Testis (tissue), 5 donors: Measurements from ENCODE around the gene RIPOR3. TPM values are rescaled to one million over a fixed set of nuclear protein-coding genes. Genes with fewer than 3 reads are reported as not detected.

Experiments
- DNase-seq: peaks from one replicate; pipeline ENCODE4 v3.0.0-alpha.2; 2019
- H3K27ac ChIP-seq, 2 donors: fragments of 200-600 bp; sonication (generic); one replicate each; pipeline ENCODE4 v1.5.1; 2019
- H3K27me3 ChIP-seq: fragments of 200-600 bp; sonication (generic); one replicate; pipeline ENCODE4 v1.5.1; 2019
- H3K36me3 ChIP-seq: fragments of 200-600 bp; sonication (generic); one replicate; pipeline ENCODE4 v1.5.1; 2017; ENCODE audit warnings: low read depth; ENCODE audit errors: missing control alignments
- H3K4me1 ChIP-seq: fragments of 200-600 bp; sonication (generic); one replicate; pipeline ENCODE4 v1.5.1; 2019
- H3K4me3 ChIP-seq, 2 donors: fragments of 200-600 bp; sonication (generic); one replicate each; pipeline ENCODE4 v1.5.1; 2017 to 2019
- H3K9me3 ChIP-seq: fragments of 200-600 bp; sonication (generic); one replicate; pipeline ENCODE4 v1.5.1; 2017
- POLR2A ChIP-seq: fragments of 450-650 bp; IDR thresholded peaks from one replicate; pipeline ENCODE4 v1.6.1; 2017; ENCODE audit warnings: antibody characterized with exemption, mild to moderate bottlenecking, moderate library complexity
- WGBS, 2 donors: methylation state at CpG; one replicate each; pipeline ENCODE4 v1.1.5; 2018; 5-methylcytosine and 5-hydroxymethylcytosine counted together
- intact Hi-C: fragments of 100-400 bp; cut with DNase I; formaldehyde crosslinking; loops from one replicate; pipeline ENCODE4 v1.15.1; 2023; ENCODE audit warnings: low total_unique reads
- long read RNA-seq, 2 donors: transcript quantifications; one replicate each; lab custom pipeline, GENCODE V29; 2026
- polyA plus RNA-seq: library from polyadenylated mRNA; stranded (reverse); fragments of 350-450 nt; fragmentation: Illumina TruSeq; extraction: RNeasy Lipid Tissue Mini Kit (QIAGEN cat#74804); gene quantifications from one replicate; pipeline ENCODE4 v1.2.3, GENCODE V29; 2014; ENCODE audit warnings: low read depth, low replicate concordance; ENCODE audit not compliant: insufficient read depth
- total RNA-seq, 2 donors: library from RNA; depleted of rRNA; stranded (reverse); fragments of >200 nt; gene quantifications; one replicate each; pipeline ENCODE4 v1.2.3, GENCODE V29; 2016
- TF ChIP-seq, protein P1 (sequence below), 3 experiments: fragments of 450-650 bp in 2 of 3; fragments of 200-600 bp in 1 of 3; sonication (generic) in 1 of 3; IDR thresholded peaks; one replicate each; pipeline ENCODE4 v1.5.1; 2016 to 2019; ENCODE audit warnings: antibody characterized with exemption in 3 of 3, mild to moderate bottlenecking in 2 of 3, moderate library complexity in 1 of 3

RIPOR3 gene, protein sequence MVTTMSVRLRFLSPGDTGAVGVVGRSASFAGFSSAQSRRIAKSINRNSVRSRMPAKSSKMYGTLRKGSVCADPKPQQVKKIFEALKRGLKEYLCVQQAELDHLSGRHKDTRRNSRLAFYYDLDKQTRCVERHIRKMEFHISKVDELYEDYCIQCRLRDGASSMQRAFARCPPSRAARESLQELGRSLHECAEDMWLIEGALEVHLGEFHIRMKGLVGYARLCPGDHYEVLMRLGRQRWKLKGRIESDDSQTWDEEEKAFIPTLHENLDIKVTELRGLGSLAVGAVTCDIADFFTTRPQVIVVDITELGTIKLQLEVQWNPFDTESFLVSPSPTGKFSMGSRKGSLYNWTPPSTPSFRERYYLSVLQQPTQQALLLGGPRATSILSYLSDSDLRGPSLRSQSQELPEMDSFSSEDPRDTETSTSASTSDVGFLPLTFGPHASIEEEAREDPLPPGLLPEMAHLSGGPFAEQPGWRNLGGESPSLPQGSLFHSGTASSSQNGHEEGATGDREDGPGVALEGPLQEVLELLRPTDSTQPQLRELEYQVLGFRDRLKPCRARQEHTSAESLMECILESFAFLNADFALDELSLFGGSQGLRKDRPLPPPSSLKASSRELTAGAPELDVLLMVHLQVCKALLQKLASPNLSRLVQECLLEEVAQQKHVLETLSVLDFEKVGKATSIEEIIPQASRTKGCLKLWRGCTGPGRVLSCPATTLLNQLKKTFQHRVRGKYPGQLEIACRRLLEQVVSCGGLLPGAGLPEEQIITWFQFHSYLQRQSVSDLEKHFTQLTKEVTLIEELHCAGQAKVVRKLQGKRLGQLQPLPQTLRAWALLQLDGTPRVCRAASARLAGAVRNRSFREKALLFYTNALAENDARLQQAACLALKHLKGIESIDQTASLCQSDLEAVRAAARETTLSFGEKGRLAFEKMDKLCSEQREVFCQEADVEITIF
- total RNA-seq = 10 to 100 TPM; 22.1 to 26.9 TPM
- 11.3 TPM for polyA plus RNA-seq
- long read RNA-seq, donor 1 = 0 reads
- long read RNA-seq, donor 2 = 0 reads

DNA sequence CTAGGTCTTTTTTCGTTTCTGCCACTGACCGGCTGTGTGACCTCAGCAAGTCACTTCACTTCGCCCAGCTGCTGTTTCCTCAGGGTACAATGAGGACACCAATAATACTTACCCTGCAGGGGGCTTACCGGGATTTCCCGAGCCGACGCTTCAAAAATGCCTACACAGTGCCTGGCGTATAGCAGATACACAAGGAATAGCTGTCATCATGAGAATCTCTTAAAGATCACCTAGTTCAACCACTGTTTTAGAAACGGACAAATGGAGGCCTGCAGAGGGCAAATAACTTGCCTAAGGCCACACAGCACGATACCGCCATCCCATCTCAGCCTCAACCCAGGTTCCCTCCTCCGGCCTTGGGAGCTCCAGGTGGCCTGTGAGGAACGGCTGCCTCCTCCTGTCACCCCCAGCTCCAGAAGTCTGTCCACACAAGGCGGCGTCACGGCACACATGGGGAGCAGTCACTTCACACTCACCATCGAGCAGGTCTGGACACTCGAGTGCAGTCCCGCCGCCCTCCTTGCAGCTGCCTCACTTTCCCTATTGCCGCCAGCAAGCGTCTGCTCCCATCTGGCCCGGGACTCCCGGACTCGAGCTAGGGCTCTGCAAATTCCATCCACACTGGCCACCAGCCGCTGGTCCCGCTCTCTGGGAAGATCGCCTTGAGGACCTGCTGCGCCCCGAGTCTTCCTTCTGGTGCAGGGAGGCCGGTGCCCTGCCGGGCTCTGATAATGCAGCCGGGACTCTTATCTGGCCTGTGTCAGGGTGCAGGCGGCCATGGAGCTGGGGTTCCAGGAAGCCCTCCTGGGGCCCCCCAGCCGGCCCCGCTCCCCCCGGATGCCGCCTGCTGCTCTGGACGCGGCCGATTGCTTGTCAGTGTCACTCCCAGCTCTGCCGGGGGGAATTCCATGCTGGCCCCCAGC is at the start of gene RIPOR3:
Gene RIPOR3, minus strand, starts transcription at position 893 of the 923 bp plus-strand sequence. Its CDS starts 414 bp downstream, at position 479.
- Histone ChIP-seq H3K4me3 (peak within 1 kb of the TSS; percentile 38 to 60), H3K27ac (peak within 1 kb of the TSS; percentile 62 to 63), H3K9me3 (no peaks in the 10 kb centered on the region), H3K4me1 (peaks cover 37% of the 10 kb centered on the region), H3K36me3 (no peaks in the 10 kb centered on the region), H3K27me3 (no peaks in the 10 kb centered on the region)
- intact Hi-C loops = no loop called here
- 20 to 24% methylated on average over 16 to 32 of the region's 42 CpGs for WGBS, 2 donors
- TF ChIP-seq POLR2A = no peak
- TF ChIP-seq, protein P1, sequence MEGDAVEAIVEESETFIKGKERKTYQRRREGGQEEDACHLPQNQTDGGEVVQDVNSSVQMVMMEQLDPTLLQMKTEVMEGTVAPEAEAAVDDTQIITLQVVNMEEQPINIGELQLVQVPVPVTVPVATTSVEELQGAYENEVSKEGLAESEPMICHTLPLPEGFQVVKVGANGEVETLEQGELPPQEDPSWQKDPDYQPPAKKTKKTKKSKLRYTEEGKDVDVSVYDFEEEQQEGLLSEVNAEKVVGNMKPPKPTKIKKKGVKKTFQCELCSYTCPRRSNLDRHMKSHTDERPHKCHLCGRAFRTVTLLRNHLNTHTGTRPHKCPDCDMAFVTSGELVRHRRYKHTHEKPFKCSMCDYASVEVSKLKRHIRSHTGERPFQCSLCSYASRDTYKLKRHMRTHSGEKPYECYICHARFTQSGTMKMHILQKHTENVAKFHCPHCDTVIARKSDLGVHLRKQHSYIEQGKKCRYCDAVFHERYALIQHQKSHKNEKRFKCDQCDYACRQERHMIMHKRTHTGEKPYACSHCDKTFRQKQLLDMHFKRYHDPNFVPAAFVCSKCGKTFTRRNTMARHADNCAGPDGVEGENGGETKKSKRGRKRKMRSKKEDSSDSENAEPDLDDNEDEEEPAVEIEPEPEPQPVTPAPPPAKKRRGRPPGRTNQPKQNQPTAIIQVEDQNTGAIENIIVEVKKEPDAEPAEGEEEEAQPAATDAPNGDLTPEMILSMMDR (IDR thresholded peaks at IDR 0.05) = no peak
- peak; percentile 53 for DNase-seq

DNA sequence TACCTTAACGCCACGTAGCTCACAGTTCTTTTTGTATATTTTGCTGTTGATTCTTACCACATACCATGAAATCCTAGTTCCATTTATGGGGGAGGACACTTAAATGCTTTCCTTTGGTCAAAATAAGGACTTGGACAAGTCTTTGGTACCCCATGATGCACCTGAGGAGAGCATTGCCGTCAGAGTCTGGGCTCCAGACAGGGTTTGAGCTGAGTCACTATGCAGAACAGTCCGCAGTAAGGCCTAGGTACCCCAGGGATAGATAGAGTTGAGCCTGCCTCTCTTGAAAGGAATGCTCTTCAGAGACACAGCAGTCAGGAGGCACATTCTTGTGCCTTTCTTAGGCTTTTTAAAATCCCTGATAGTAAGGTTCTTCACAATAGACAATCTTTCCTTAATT is 46.0 kb upstream of the RIPOR3 start:
- Histone ChIP-seq H3K27ac (no peak overlapping the region), H3K9me3 (no peaks in the 10 kb centered on the region), H3K27me3 (no peaks in the 10 kb centered on the region), H3K4me3 (no peak overlapping the region), H3K36me3 (no peaks in the 10 kb centered on the region), H3K4me1 (no peaks in the 10 kb centered on the region)
- TF ChIP-seq, protein P1 (IDR thresholded peaks at IDR 0.05) = no peak
- TF ChIP-seq POLR2A = no peak
- DNase-seq = peak; percentile 10
- WGBS, 2 donors = 82 to 90% methylated on average over 4 of the region's 4 CpGs
- intact Hi-C loops = no loop called here

DNA sequence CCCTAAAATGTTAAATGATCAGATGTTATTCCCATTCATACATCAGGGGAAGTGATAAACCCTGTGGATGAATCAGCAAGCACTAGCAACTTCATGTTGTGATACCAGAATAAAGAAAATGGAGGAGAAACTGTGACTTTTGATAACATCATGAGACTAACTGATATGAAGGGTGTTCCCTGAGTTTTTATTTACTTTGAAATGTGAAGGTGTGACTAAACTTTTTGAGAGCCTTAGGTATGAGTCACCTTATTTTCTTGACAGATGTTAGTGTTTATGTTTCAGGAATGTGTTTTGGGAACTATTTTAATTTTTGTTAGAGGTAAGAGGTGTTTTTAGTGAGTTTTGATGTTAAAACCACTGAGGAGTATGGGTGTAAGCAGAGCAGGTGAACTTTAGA is 44.5 kb upstream of the RIPOR3 start:
- H3K27me3 ChIP-seq = no peaks in the 10 kb centered on the region
- H3K4me3 ChIP-seq = no peak overlapping the region
- no peak overlapping the region for H3K27ac ChIP-seq
- no peak for TF ChIP-seq POLR2A
- TF ChIP-seq, protein P1 (IDR thresholded peaks at IDR 0.05) = no peak
- no peaks in the 10 kb centered on the region for H3K4me1 ChIP-seq
- no peak for DNase-seq
- no peaks in the 10 kb centered on the region for H3K36me3 ChIP-seq
- intact Hi-C loops = no loop called here
- no peaks in the 10 kb centered on the region for H3K9me3 ChIP-seq
